Measurements from ENCODE around the gene SPCS1.

The SPCS1 gene

GRCh38 chr3:52733256-52733891, 27.5 kb downstream of the SPCS1 start:
- DNase-seq = no peak

GRCh38 chr3:52739730-52740129, 33.8 kb downstream of the SPCS1 start:
- DNase-seq = no peak

- DNase-seq = peak; percentile 62
Observed at GRCh38 chr3:52742418-52743041, 36.6 kb downstream of the SPCS1 start.

GRCh38 chr3:52743152-52743551, 37.2 kb downstream of the SPCS1 start:
- DNase-seq = no peak

- DNase-seq = no peak
Observed at GRCh38 chr3:52743721-52744120, 37.8 kb downstream of the SPCS1 start.

- DNase-seq = peak; percentile 30
Observed at GRCh38 chr3:52752045-52752660, 46.2 kb downstream of the SPCS1 start.

GRCh38 chr3:52754373-52754772, 48.5 kb downstream of the SPCS1 start:
- DNase-seq = no peak

GRCh38 chr3:52756141-52756540, 50.2 kb downstream of the SPCS1 start:
- DNase-seq = no peak

Data from hematopoietic multipotent progenitor cell treated with erythropoietin and hydrocortisone succinate and interleukin-3 and kit ligand, for 6 days (in vitro differentiated cells).